PC-3 (cell line): Measurements from ENCODE around the gene ADM2. TPM values are rescaled to one million over a fixed set of nuclear protein-coding genes. Genes with fewer than 3 reads are reported as not detected.

Source experiments
- ATAC-seq: fragments of 200-7000 bp; cut with Tn5 transposase; 2 replicates; pipeline ENCODE4 v1.9.1; 2020; ENCODE audit warnings: mild to moderate bottlenecking, moderate library complexity
- BruUV-seq: library from RNA; stranded (reverse); fragments of 400-500 nt; replicated peaks from 2 replicates; lab custom pipeline; 2021; lab: Mats Ljungman, UMichigan
- CTCF ChIA-PET: fragments of 300-600 bp; sonication (Branson Sonifier 250); formaldehyde crosslinking; loops from one replicate; lab custom pipeline; 2022; ENCODE audit warnings: antibody characterized with exemption; lab: Charles Lee
- POLR2A ChIA-PET: fragments of 300-600 bp; sonication (Branson Sonifier 250); formaldehyde crosslinking; loops from one replicate; lab custom pipeline; 2022; ENCODE audit warnings: antibody characterized with exemption; ENCODE audit not compliant: unreplicated experiment; lab: Charles Lee
- DNase-seq: peaks from one replicate; pipeline ENCODE4 v3.0.0-alpha.2; 2015
- H2AFZ ChIP-seq: fragments of 300-600 bp; sonication (generic); 2 replicates; pipeline ENCODE4 v1.6.0; 2016; ENCODE audit warnings: antibody characterized with exemption, low read length
- H3F3A ChIP-seq: fragments of 300-600 bp; sonication (generic); one replicate; pipeline ENCODE4 v1.6.0; 2017; ENCODE audit warnings: antibody characterized with exemption, low read length, control low read depth, mild to moderate bottlenecking; ENCODE audit not compliant: unreplicated experiment
- H3K27ac ChIP-seq: fragments of 300-600 bp; sonication (generic); 2 replicates; pipeline ENCODE4 v1.5.1; 2016; ENCODE audit warnings: mild to moderate bottlenecking, low read length
- H3K27me3 ChIP-seq: fragments of 300-600 bp; sonication (generic); 2 replicates; pipeline ENCODE4 v1.6.1; 2016; ENCODE audit warnings: low read length, mixed read lengths
- H3K36me3 ChIP-seq: fragments of 300-600 bp; sonication (generic); 2 replicates; pipeline ENCODE4 v1.6.1; 2016; ENCODE audit warnings: low read depth, mixed run types, low read length, mixed read lengths
- H3K4me1 ChIP-seq: fragments of 300-600 bp; sonication (generic); 2 replicates; pipeline ENCODE4 v1.5.1; 2016; ENCODE audit warnings: low read length; ENCODE audit not compliant: insufficient read depth
- H3K4me2 ChIP-seq: fragments of 300-600 bp; sonication (generic); 2 replicates; pipeline ENCODE4 v1.6.0; 2016; ENCODE audit warnings: low read length
- H3K4me3 ChIP-seq: fragments of 300-600 bp; sonication (generic); 2 replicates; pipeline ENCODE4 v1.5.1; 2016; ENCODE audit warnings: mild to moderate bottlenecking, low read length, mixed read lengths
- H3K79me2 ChIP-seq: fragments of 300-600 bp; sonication (generic); 2 replicates; pipeline ENCODE4 v1.6.1; 2017; ENCODE audit warnings: low read length, mixed read lengths
- H3K9ac ChIP-seq: fragments of 300-600 bp; sonication (generic); 2 replicates; pipeline ENCODE4 v1.6.0; 2016; ENCODE audit warnings: mild to moderate bottlenecking, low read length
- H3K9me2 ChIP-seq: fragments of 300-600 bp; sonication (generic); replicated peaks from 2 replicates; pipeline ENCODE4 v1.6.1; 2016; ENCODE audit warnings: mixed run types, low read length, mixed read lengths
- H3K9me3 ChIP-seq: fragments of 300-600 bp; sonication (generic); 2 replicates; pipeline ENCODE4 v1.6.1; 2016; ENCODE audit warnings: low read length, mixed read lengths
- H4K20me1 ChIP-seq: fragments of 300-600 bp; sonication (generic); 2 replicates; pipeline ENCODE4 v1.6.1; 2016; ENCODE audit warnings: low read length, mixed read lengths
- CTCF ChIP-seq: fragments of 300-600 bp; sonication (generic); conservative IDR thresholded peaks from 2 replicates; pipeline ENCODE4 v1.5.1; 2017; ENCODE audit warnings: antibody characterized with exemption, low read depth, mild to moderate bottlenecking, low read length
- EZH2 ChIP-seq: fragments of 300-600 bp; sonication (generic); IDR thresholded peaks from one replicate; pipeline ENCODE4 v1.6.1; 2017; ENCODE audit warnings: antibody characterized with exemption, mild to moderate bottlenecking, low read length; ENCODE audit not compliant: unreplicated experiment
- EZH2phosphoT487 ChIP-seq: fragments of 300-600 bp; sonication (generic); IDR thresholded peaks from 2 replicates; pipeline ENCODE4 v1.6.1; 2018; ENCODE audit warnings: mild to moderate bottlenecking, antibody characterized with exemption, low read length, borderline replicate concordance
- intact Hi-C: fragments of 100-400 bp; cut with micrococcal nuclease; formaldehyde crosslinking; loops from 2 replicates; pipeline ENCODE4 v1.9.0; 2023
- total RNA-seq: library from RNA; depleted of rRNA; stranded (reverse); fragments of >200 nt; gene quantifications from 2 replicates; pipeline ENCODE4 v1.2.3, GENCODE V29; 2014

Gene ADM2
- total RNA-seq, 1 experiment from 2014 or later, result 1.8 TPM

GRCh38 chr22:50479721-50480120 lies 1.6 kb upstream of the ADM2 start:
- BruUV-seq, result no TSS peak
- DNase-seq, result no peak
- no peak overlapping the region for H2AFZ ChIP-seq
- TF ChIP-seq EZH2 (no peak), CTCF (no peak), EZH2phosphoT487 (no peak)
- H3K9me2 ChIP-seq, result no peaks in the 10 kb centered on the region
- no peaks in the 10 kb centered on the region for H3K27me3 ChIP-seq
- H3K4me2 ChIP-seq, result no peak overlapping the region
- peaks cover 4% of the 10 kb centered on the region; the same call in 1 of the 2 replicates for H3K4me1 ChIP-seq
- no peak overlapping the region for H3K27ac ChIP-seq
- H3F3A ChIP-seq, result no peaks in the 10 kb centered on the region
- H3K9me3 ChIP-seq, result no peaks in the 10 kb centered on the region
- no peaks in the 10 kb centered on the region for H3K36me3 ChIP-seq
- no peak for ATAC-seq
- intact Hi-C loops, result no loop called here
- ChIA-PET CTCF (no interaction called here), POLR2A (no interaction called here)
- no peaks in the 10 kb centered on the region for H3K79me2 ChIP-seq
- no peak overlapping the region for H3K4me3 ChIP-seq
- H4K20me1 ChIP-seq, result no peaks in the 10 kb centered on the region
- H3K9ac ChIP-seq, result no peak overlapping the region

GRCh38 chr22:50481045-50481439 lies 301 bp upstream of the ADM2 start:
- no peaks in the 10 kb centered on the region for H3K9me2 ChIP-seq
- no peak overlapping the region for H3K9ac ChIP-seq
- H2AFZ ChIP-seq, result peak overlapping the region; percentile 75; the same call in 1 of the 2 replicates
- DNase-seq (no peak), ATAC-seq (no peak)
- intact Hi-C loops, result no loop called here
- H3K27ac ChIP-seq, result no peak overlapping the region
- H3F3A ChIP-seq, result no peaks in the 10 kb centered on the region
- H3K27me3 ChIP-seq, result no peaks in the 10 kb centered on the region
- no peaks in the 10 kb centered on the region for H3K79me2 ChIP-seq
- ChIA-PET POLR2A (interaction anchor here (0.6 kb wide), 1 partner anchor 91 kb away, joined by 4 read pairs; no protein-coding TSS in a partner anchor), CTCF (no interaction called here)
- TF ChIP-seq EZH2phosphoT487 (no peak), CTCF (no peak), EZH2 (no peak)
- H3K4me1 ChIP-seq, result no peaks in the 10 kb centered on the region
- H4K20me1 ChIP-seq, result no peaks in the 10 kb centered on the region
- no peaks in the 10 kb centered on the region for H3K9me3 ChIP-seq
- no TSS peak for BruUV-seq
- H3K36me3 ChIP-seq, result no peaks in the 10 kb centered on the region
- peak overlapping the region; percentile 67; the same call in 1 of the 2 replicates for H3K4me2 ChIP-seq
- no peak overlapping the region; the same call in 1 of the 2 replicates for H3K4me3 ChIP-seq

DNA sequence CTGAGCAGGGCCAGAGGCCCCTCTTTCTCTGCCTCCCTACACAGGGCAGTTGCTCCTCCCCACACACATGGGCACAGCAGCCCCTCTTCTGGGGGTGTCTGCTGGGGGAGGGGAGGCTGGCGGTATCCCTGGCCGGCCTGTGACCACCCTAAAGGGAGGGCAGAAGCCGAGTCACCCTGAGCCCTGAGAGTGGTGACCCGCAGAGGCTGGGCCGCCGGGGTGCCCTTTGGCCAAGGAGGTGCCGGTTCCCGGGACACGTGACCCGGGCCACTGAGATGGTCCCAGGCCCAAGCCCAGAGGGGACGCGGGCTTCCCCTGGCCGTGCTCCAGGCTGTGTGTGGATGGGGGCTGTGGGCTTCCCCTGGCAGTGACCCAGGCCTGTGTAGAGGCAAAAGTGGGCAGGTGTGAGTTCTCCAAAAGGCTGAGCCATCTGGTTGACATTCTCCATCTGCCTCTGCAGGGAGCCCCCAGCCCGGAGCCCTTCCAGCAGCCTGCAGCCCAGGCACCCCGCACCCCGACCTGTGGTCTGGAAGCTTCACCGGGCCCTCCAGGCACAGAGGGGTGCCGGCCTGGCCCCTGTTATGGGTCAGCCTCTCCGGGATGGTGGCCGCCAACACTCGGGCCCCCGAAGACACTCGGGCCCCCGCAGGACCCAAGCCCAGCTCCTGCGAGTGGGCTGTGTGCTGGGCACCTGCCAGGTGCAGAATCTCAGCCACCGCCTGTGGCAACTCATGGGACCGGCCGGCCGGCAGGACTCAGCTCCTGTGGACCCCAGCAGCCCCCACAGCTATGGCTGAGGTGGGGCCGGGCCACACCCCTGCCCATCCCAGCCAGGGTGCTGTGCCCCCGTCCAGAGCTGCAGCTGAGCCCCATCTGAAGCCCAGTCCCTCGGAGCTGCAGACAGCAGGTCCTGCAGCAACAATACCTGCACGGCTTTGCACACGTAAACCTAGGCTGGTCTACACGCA lies 1.0 kb downstream of the ADM2 start:
- no peak for ATAC-seq

More for the DNA sequence above, 1.0 kb downstream of the ADM2 start:
- no peak for DNase-seq
- H2AFZ ChIP-seq, result peak overlapping the region; percentile 75; the same call in 1 of the 2 replicates
- H3K4me1 ChIP-seq, result no peaks in the 10 kb centered on the region
- no TSS peak for BruUV-seq
- no peaks in the 10 kb centered on the region for H3K9me3 ChIP-seq
- no peaks in the 10 kb centered on the region for H3F3A ChIP-seq
- no peak for TF ChIP-seq EZH2phosphoT487
- TF ChIP-seq CTCF, result no peak
- no peak for TF ChIP-seq EZH2
- H3K4me2 ChIP-seq, result peak overlapping the region; percentile 67
- CTCF ChIA-PET, result no interaction called here
- H3K27ac ChIP-seq, result no peak overlapping the region
- no peaks in the 10 kb centered on the region for H3K36me3 ChIP-seq
- H3K4me3 ChIP-seq, result peak overlapping the region; percentile 59
- POLR2A ChIA-PET, result no interaction called here
- H3K79me2 ChIP-seq, result no peaks in the 10 kb centered on the region
- intact Hi-C loops, result no loop called here
- no peak overlapping the region for H3K9ac ChIP-seq
- no peaks in the 10 kb centered on the region for H4K20me1 ChIP-seq
- H3K27me3 ChIP-seq, result no peaks in the 10 kb centered on the region
- no peaks in the 10 kb centered on the region for H3K9me2 ChIP-seq
